GM12878 (cell line): ENCODE measurements around the gene MGMT. TPM values are rescaled to one million over a fixed set of nuclear protein-coding genes. Genes with fewer than 3 reads are reported as not detected.

Experiments
- ATAC-seq: fragments of 200-7000 bp; cut with Tn5 transposase; 3 replicates; pipeline ENCODE4 v1.9.1; 2020; ENCODE audit warnings: mild to moderate bottlenecking, moderate library complexity
- BruUV-seq: library from RNA; stranded (reverse); fragments of 400-500 nt; replicated peaks from 2 replicates; lab custom pipeline; 2021; lab: Mats Ljungman, UMichigan
- CTCF ChIA-PET: fragments of 300-600 bp; sonication (Branson Sonifier 250); formaldehyde crosslinking; extraction: SDS; loops from one replicate; lab custom pipeline; 2021; ENCODE audit warnings: inconsistent platforms; lab: Yijun Ruan, JAX
- POLR2A ChIA-PET: fragments of 350-600 bp; formaldehyde crosslinking; extraction: SDS; loops from one replicate; lab custom pipeline; 2021; ENCODE audit warnings: inconsistent platforms; lab: Charles Lee
- RAD21 ChIA-PET: fragments of 300-600 bp; sonication (Branson Sonifier 250); formaldehyde crosslinking; loops from one replicate; lab custom pipeline; 2023; ENCODE audit warnings: antibody characterized with exemption; ENCODE audit not compliant: unreplicated experiment; lab: Charles Lee
- SMC1A ChIA-PET: fragments of 300-600 bp; sonication (Branson Sonifier 250); formaldehyde crosslinking; loops from one replicate; lab custom pipeline; 2023; ENCODE audit not compliant: unreplicated experiment, uncharacterized antibody; lab: Charles Lee
- DNase-seq: peaks from one replicate; pipeline ENCODE4 v3.0.0-alpha.2; 2011; ENCODE audit warnings: low read depth, low spot score
- FAIRE-seq: peaks from 3 replicates; lab custom pipeline; 2011; peaks lifted over from hg19 to GRCh38; lab: Jason Lieb, UNC
- H2AFZ ChIP-seq: 2 replicates; pipeline ENCODE4 v1.6.0; 2011; ENCODE audit warnings: low read depth, low read length, control low read depth; ENCODE audit not compliant: control insufficient read depth
- H3K27ac ChIP-seq: 2 replicates; pipeline ENCODE4 v1.5.1; 2011; ENCODE audit warnings: control low read depth; ENCODE audit not compliant: control insufficient read depth, insufficient read depth
- H3K27me3 ChIP-seq, 2 experiments: replicated peaks in 1 of 2; 2 replicates each; pipeline versions ENCODE4 v1.6.0 to v1.6.1; 2011; ENCODE audit warnings: low read length in 1 of 2; ENCODE audit not compliant: control insufficient read depth in 2 of 2, insufficient read depth in 2 of 2
- H3K36me3 ChIP-seq, 2 experiments: 2 replicates each; pipeline ENCODE4 v1.5.1; 2011; ENCODE audit warnings: low read length in 1 of 2; ENCODE audit not compliant: control insufficient read depth in 2 of 2, insufficient read depth in 2 of 2
- H3K4me1 ChIP-seq: 2 replicates; pipeline ENCODE4 v1.6.1; 2011; ENCODE audit warnings: mild to moderate bottlenecking, low read length, moderate library complexity, mixed read lengths; ENCODE audit not compliant: control insufficient read depth, insufficient read depth
- H3K4me2 ChIP-seq: 2 replicates; pipeline ENCODE4 v1.6.0; 2011; ENCODE audit warnings: control low read depth; ENCODE audit not compliant: control insufficient read depth, insufficient read depth
- H3K4me3 ChIP-seq: fragments of 200-600 bp; sonication (generic); 2 replicates; pipeline ENCODE4 v1.5.1; 2016
- H3K79me2 ChIP-seq: 2 replicates; pipeline ENCODE4 v1.6.0; 2011; ENCODE audit warnings: low read length; ENCODE audit not compliant: control insufficient read depth, insufficient read depth
- H3K9ac ChIP-seq: 2 replicates; pipeline ENCODE4 v1.8.0; 2011; ENCODE audit warnings: low read length, control low read depth, mixed read lengths; ENCODE audit not compliant: control insufficient read depth, insufficient read depth
- H3K9me3 ChIP-seq: replicated peaks from 3 replicates; pipeline ENCODE4 v1.5.1; 2011; ENCODE audit warnings: mild to moderate bottlenecking, low read length; ENCODE audit not compliant: control insufficient read depth, insufficient read depth
- H4K20me1 ChIP-seq: 2 replicates; pipeline ENCODE4 v1.6.0; 2011; ENCODE audit not compliant: control insufficient read depth, insufficient read depth
- BACH1 ChIP-seq: fragments of 450-650 bp; IDR thresholded peaks from 2 replicates; pipeline ENCODE4 v1.6.1; 2017; ENCODE audit warnings: mild to moderate bottlenecking, borderline replicate concordance
- CREM ChIP-seq: IDR thresholded peaks from 2 replicates; pipeline ENCODE4 v1.6.1; 2014; ENCODE audit warnings: antibody characterized with exemption, low read depth
- CUX1 ChIP-seq: IDR thresholded peaks from 2 replicates; pipeline ENCODE4 v1.6.1; 2012; ENCODE audit warnings: improper control_type of control experiment, low read depth, low read length; ENCODE audit not compliant: insufficient replicate concordance
- ESRRA ChIP-seq: IDR thresholded peaks from 2 replicates; pipeline ENCODE4 v1.6.1; 2012; ENCODE audit warnings: mild to moderate bottlenecking, low read length, improper control_type of control experiment
- HDAC6 ChIP-seq: fragments of 200-600 bp; sonication (generic); IDR thresholded peaks from one replicate; pipeline ENCODE4 v1.8.0; 2017; ENCODE audit warnings: antibody characterized with exemption; ENCODE audit not compliant: unreplicated experiment
- IRF3 ChIP-seq: fragments of 450-650 bp; IDR thresholded peaks from 2 replicates; pipeline ENCODE4 v1.6.1; 2014; ENCODE audit warnings: mild to moderate bottlenecking
- NBN ChIP-seq: fragments of 450-650 bp; IDR thresholded peaks from 2 replicates; pipeline ENCODE4 v1.6.1; 2016
- NR2C2 ChIP-seq: IDR thresholded peaks from 2 replicates; pipeline ENCODE4 v1.6.1; 2011; ENCODE audit warnings: borderline replicate concordance, low read depth; ENCODE audit not compliant: control insufficient read depth, insufficient read length
- PML ChIP-seq: IDR thresholded peaks from 2 replicates; pipeline ENCODE4 v1.6.1; 2012; ENCODE audit warnings: low read length, inconsistent platforms
- SIN3A ChIP-seq: IDR thresholded peaks from 2 replicates; pipeline ENCODE4 v1.6.1; 2012; ENCODE audit warnings: low read depth, low read length, improper control_type of control experiment
- SMC3 ChIP-seq: IDR thresholded peaks from 2 replicates; pipeline ENCODE4 v1.6.1; 2011; ENCODE audit warnings: low read length, improper control_type of control experiment, borderline replicate concordance
- SREBF2 ChIP-seq: IDR thresholded peaks from 2 replicates; pipeline ENCODE4 v1.6.1; 2012; ENCODE audit warnings: mild to moderate bottlenecking, low read length
- SRF ChIP-seq, 2 experiments: IDR thresholded peaks; 2 replicates each; pipeline ENCODE4 v1.6.1; 2011; ENCODE audit warnings: low read depth in 2 of 2, low read length in 2 of 2, mild to moderate bottlenecking in 1 of 2, moderate library complexity in 1 of 2
- TAF1 ChIP-seq: IDR thresholded peaks from 2 replicates; pipeline ENCODE4 v1.6.1; 2011; ENCODE audit warnings: mild to moderate bottlenecking, low read depth, low read length, borderline replicate concordance
- TARDBP ChIP-seq: IDR thresholded peaks from 2 replicates; pipeline ENCODE4 v1.6.1; 2016; ENCODE audit warnings: borderline replicate concordance
- TCF3 ChIP-seq: IDR thresholded peaks from 2 replicates; pipeline ENCODE4 v1.6.1; 2012; ENCODE audit warnings: low read depth, mild to moderate bottlenecking, low read length, borderline replicate concordance; ENCODE audit not compliant: insufficient read depth
- ZBTB4 ChIP-seq: fragments of 450-650 bp; formaldehyde crosslinking; IDR thresholded peaks from 2 replicates; pipeline ENCODE4 v1.4.0; 2022; ENCODE audit warnings: mild to moderate bottlenecking, moderate library complexity
- ZNF207 ChIP-seq: fragments of 450-650 bp; IDR thresholded peaks from 2 replicates; pipeline ENCODE4 v1.6.1; 2014; ENCODE audit warnings: antibody characterized with exemption, mild to moderate bottlenecking, borderline replicate concordance
- WGBS: methylation state at CpG from one replicate; pipeline ENCODE4 v1.1.6; 2016; ENCODE audit warnings: low lambda C conversion rate; ENCODE audit not compliant: insufficient replicate concordance, insufficient coverage; ENCODE audit errors: missing lambda C conversion rate; 5-methylcytosine and 5-hydroxymethylcytosine counted together
- in situ Hi-C: fragments of 300-500 bp; cut with MboI; formaldehyde crosslinking; loops from 9 replicates; pipeline ENCODE4 v1.14.3; 2018; ENCODE audit warnings: mixed read lengths
- intact Hi-C: fragments of 100-400 bp; cut with micrococcal nuclease; formaldehyde crosslinking; loops from one replicate; pipeline ENCODE4 v1.14.2; 2022; ENCODE audit not compliant: unreplicated experiment
- polyA plus RNA-seq, 11 experiments: library from polyadenylated mRNA; depleted of rRNA in 4 of 11; unstranded in 6 of 11; stranded (reverse) in 5 of 11; fragments of >200 nt; fragmentation: Nextera tagmentation in 4 of 11; fragmentation: Illumina TruSeq in 1 of 11; extraction: Ambion mirVana in 4 of 11; extraction: Trizol in 1 of 11; gene quantifications; 1 replicate in 1 of 11; 2 replicates in 10 of 11; pipeline versions ENCODE4 v1.2.1 to v1.2.3, GENCODE V29; 2011 to 2016; ENCODE audit warnings: inconsistent platforms in 2 of 11, missing spikeins in 2 of 11, low read depth in 1 of 11
- total RNA-seq, 4 experiments: library from RNA; depleted of rRNA in 3 of 4; stranded (reverse); fragments of >200 nt in 3 of 4; fragmentation: Illumina TruSeq in 1 of 4; extraction: Trizol in 1 of 4; gene quantifications; 2 replicates each; pipeline versions ENCODE4 v1.2.1 to v1.2.3, GENCODE V29; 2013 to 2021

MGMT gene
- total and polyA plus RNA-seq, 10 of the 15 experiments (the other 5 are each of a cell fraction or from before 2014, with no cell fraction given), result 0.16 to 24.2 (median 13.3) TPM

- in situ Hi-C loops, result no loop called here
- no peaks in the 10 kb centered on the region for H3K27me3 ChIP-seq
- WGBS, result 47% methylated on average over 3 of the region's 3 CpGs
- ChIA-PET POLR2A (no interaction called here), CTCF (no interaction called here), RAD21 (no interaction called here), SMC1A (no interaction called here)
- H3K4me2 ChIP-seq, result no peak overlapping the region
- H3K36me3 ChIP-seq, result no peaks in the 10 kb centered on the region
- H4K20me1 ChIP-seq, result no peaks in the 10 kb centered on the region
- H3K9me3 ChIP-seq, result no peaks in the 10 kb centered on the region; the same call in 1 of the 3 replicates
- no peak overlapping the region for H2AFZ ChIP-seq
- intact Hi-C loops, result no loop called here
- FAIRE-seq (no peak), ATAC-seq (no peak), DNase-seq (no peak)
- H3K9ac ChIP-seq, result no peak overlapping the region
- BruUV-seq, result no TSS peak
- no peaks in the 10 kb centered on the region for H3K79me2 ChIP-seq
- H3K27ac ChIP-seq, result no peak overlapping the region
- no peak overlapping the region for H3K4me3 ChIP-seq
- H3K4me1 ChIP-seq, result no peaks in the 10 kb centered on the region
- TF ChIP-seq NR2C2 (no peak), TAF1 (no peak), PML (no peak), ZBTB4 (CRISPR knock-in tag) (no peak), TCF3 (no peak), CREM (no peak), ESRRA (no peak), SMC3 (no peak), IRF3 (no peak), NBN (no peak), CUX1 (no peak), ZNF207 (no peak), TARDBP (no peak), SREBF2 (no peak), SIN3A (no peak), BACH1 (no peak), SRF (IDR thresholded peaks at IDR 0.05; ENCODE audit: low read depth in 2 of 2, low read length in 2 of 2) (no peak), HDAC6 (no peak)
Measured at GRCh38 chr10:129593953-129594352, 126.9 kb downstream of the MGMT start.
